Psoas muscle (tissue), 8 donors: Measurements from ENCODE around the gene TMEM167A. TPM values are rescaled to one million over a fixed set of nuclear protein-coding genes. Genes with fewer than 3 reads are reported as not detected.

Source experiments
- ATAC-seq, 4 donors: fragments of 200-7000 bp; cut with Tn5 transposase; one replicate each; pipeline ENCODE4 v1.9.1; 2020; ENCODE audit warnings: moderate library complexity in 3 of 4, mild to moderate bottlenecking in 2 of 4
- DNase-seq, 2 donors: peaks; one replicate each; pipeline ENCODE4 v3.0.0-alpha.2; 2020
- H3K27ac ChIP-seq: fragments of 200-600 bp; one replicate; pipeline ENCODE4 v1.8.0; 2022
- H3K27me3 ChIP-seq, 3 donors: fragments of 200-600 bp in 1 of 3; one replicate each; pipeline versions ENCODE4 v1.6.1 to v1.8.0; 2013 to 2022; ENCODE audit warnings: low read length in 2 of 3, mild to moderate bottlenecking in 2 of 3, moderate library complexity in 1 of 3; ENCODE audit not compliant: insufficient read depth in 3 of 3
- H3K36me3 ChIP-seq, 2 donors: fragments of 200-600 bp in 1 of 2; one replicate each; pipeline versions ENCODE4 v1.6.1 to v1.8.0; 2013 to 2022; ENCODE audit warnings: low read depth in 1 of 2, mild to moderate bottlenecking in 1 of 2, moderate library complexity in 1 of 2; ENCODE audit not compliant: insufficient read depth in 1 of 2
- H3K4me1 ChIP-seq: fragments of 200-600 bp; one replicate; pipeline ENCODE4 v1.8.0; 2022
- H3K4me3 ChIP-seq: fragments of 200-600 bp; one replicate; pipeline ENCODE4 v1.8.0; 2022; ENCODE audit warnings: mild to moderate bottlenecking
- H3K9me3 ChIP-seq: fragments of 200-600 bp; one replicate; pipeline ENCODE4 v1.8.0; 2022
- CTCF ChIP-seq: fragments of 200-600 bp; IDR thresholded peaks from one replicate; pipeline ENCODE4 v1.8.0; 2022; ENCODE audit warnings: antibody characterized with exemption
- WGBS, 3 donors: extraction: QIAGEN DNeasy Blood & Tissue Kit; methylation state at CpG; one replicate each; pipeline versions ENCODE4 v1.1.6 to v1.1.7; 2013; 5-methylcytosine and 5-hydroxymethylcytosine counted together
- intact Hi-C, 2 donors: fragments of 100-400 bp; cut with DNase I; formaldehyde crosslinking; loops; one replicate each; pipeline versions ENCODE4 v1.11.0 to v1.14.2; 2022
- polyA plus RNA-seq, 3 donors: library from polyadenylated mRNA; stranded (reverse); fragments of 200-250 nt; gene quantifications; one replicate each; pipeline ENCODE4 v1.2.3, GENCODE V29; 2013
- total RNA-seq, 4 donors: library from RNA; stranded (reverse); fragmentation: NEBNext Ultra II Directional in 2 of 4; extraction: Animal tissue kit (Norgen Biotek cat#: 25700) in 2 of 4; gene quantifications; one replicate each; pipeline versions ENCODE4 v1.2.1 to v1.2.4, GENCODE V29; 2021 to 2023
- donor health status: healthy with polysubstance abuse.
- donor health status: DM: no; HTN: no; CAD: no; lungs with moderate emphysema.
- donor health status: Bipolar disorder and iron deficiency.
- donor health status: healthy.
- donor health status: DM: yes; HTN: yes; CAD: no.
- donor health status: DM: no; HTN: no; CAD: no.
- donor health status: DM: no; HTN: no; CAD: no.
- donor health status: DM: yes; HTN: yes; CAD: no.

Gene TMEM167A
- total and polyA plus RNA-seq, 7 donors, result 17.7 to 60.8 (median 33.2) TPM

GRCh38 chr5:83082750-83083149 is 5.6 kb upstream of the TMEM167A start:
- H3K36me3 ChIP-seq, result no peaks in the 10 kb centered on the region
- intact Hi-C loops, result no loop called here

GRCh38 chr5:83077662-83078261 is 568 bp upstream of the TMEM167A start:
- peak in 1 of 4 donors; percentile 30 for ATAC-seq
- no peaks in the 10 kb centered on the region for H3K36me3 ChIP-seq
- TF ChIP-seq CTCF, result no peak
- no peaks in the 10 kb centered on the region for H3K27me3 ChIP-seq
- H3K27ac ChIP-seq, result peak overlapping the region; percentile 87
- 4 to 5% (median 4%) methylated on average over 14 of the region's 14 CpGs for WGBS, 3 donors
- intact Hi-C loops, result no loop called here
- H3K4me3 ChIP-seq, result peak overlapping the region; percentile 82
- no peaks in the 10 kb centered on the region for H3K9me3 ChIP-seq
- peaks cover 18% of the 10 kb centered on the region for H3K4me1 ChIP-seq
- DNase-seq, result no peak

More at GRCh38 chr5:83082750-83083149, 5.6 kb upstream of the TMEM167A start:
- H3K4me3 ChIP-seq, result no peak overlapping the region
- DNase-seq (no peak), ATAC-seq (no peak)
- no peak for TF ChIP-seq CTCF
- H3K9me3 ChIP-seq, result no peaks in the 10 kb centered on the region
- no peaks in the 10 kb centered on the region for H3K4me1 ChIP-seq
- H3K27ac ChIP-seq, result no peak overlapping the region
- H3K27me3 ChIP-seq, result no peaks in the 10 kb centered on the region

GRCh38 chr5:83072966-83073365 is 4.2 kb downstream of the TMEM167A start:
- WGBS, 3 donors, result 36 to 59% (median 37%) methylated on average over 6 of the region's 6 CpGs
- Histone ChIP-seq H3K4me3 (no peak overlapping the region), H3K27ac (no peak overlapping the region), H3K27me3 (no peaks in the 10 kb centered on the region), H3K4me1 (peaks cover 37% of the 10 kb centered on the region), H3K36me3 (no peaks in the 10 kb centered on the region), H3K9me3 (no peaks in the 10 kb centered on the region)
- DNase-seq (no peak), ATAC-seq (no peak)
- no peak for TF ChIP-seq CTCF
- intact Hi-C loops, result no loop called here

- DNase-seq, result no peak
- no peak for TF ChIP-seq CTCF
- no peak overlapping the region for H3K4me3 ChIP-seq
- H3K27me3 ChIP-seq, result no peaks in the 10 kb centered on the region
- H3K4me1 ChIP-seq, result peaks cover 36% of the 10 kb centered on the region
- H3K9me3 ChIP-seq, result no peaks in the 10 kb centered on the region
- WGBS, 3 donors, result 72 to 77% (median 74%) methylated on average over 2 of the region's 2 CpGs
- no peaks in the 10 kb centered on the region for H3K36me3 ChIP-seq
- intact Hi-C loops, result no loop called here
- H3K27ac ChIP-seq, result no peak overlapping the region
- no peak for ATAC-seq
Measured at GRCh38 chr5:83071286-83072051, 5.7 kb downstream of the TMEM167A start.
